HEK293 (cell line): Measurements from ENCODE around the gene KIZ.

ENCODE experiments used
- GFI1B ChIP-seq: fragments of 450-650 bp; formaldehyde crosslinking; IDR thresholded peaks from 2 replicates; pipeline ENCODE4 v1.5.1; 2016; ENCODE audit warnings: missing biosample characterization, missing genetic modification characterization
- ZBTB11 ChIP-seq: fragments of 450-650 bp; formaldehyde crosslinking; conservative IDR thresholded peaks from 2 replicates; pipeline ENCODE4 v1.5.1; 2016; ENCODE audit warnings: low read depth, missing biosample characterization, missing genetic modification characterization
- ZBTB49 ChIP-seq: fragments of 450-650 bp; formaldehyde crosslinking; IDR thresholded peaks from 2 replicates; pipeline ENCODE4 v1.5.1; 2016; ENCODE audit warnings: missing biosample characterization, missing genetic modification characterization, low read depth
- ZNF175 ChIP-seq: fragments of 450-650 bp; formaldehyde crosslinking; IDR thresholded peaks from 2 replicates; pipeline ENCODE4 v1.5.1; 2016; ENCODE audit warnings: missing biosample characterization, missing genetic modification characterization
- ZNF248 ChIP-seq: fragments of 450-650 bp; formaldehyde crosslinking; IDR thresholded peaks from 2 replicates; pipeline ENCODE4 v1.5.1; 2017; ENCODE audit warnings: missing biosample characterization, missing genetic modification characterization
- ZNF274 ChIP-seq, 2 experiments: fragments of 200-500 bp in 1 of 2; fragments of 450-650 bp in 1 of 2; sonication (Bioruptor generic) in 1 of 2; formaldehyde crosslinking in 1 of 2; IDR thresholded peaks; 2 replicates each; pipeline versions ENCODE4 v1.5.1 to v1.6.1; 2014 to 2016; ENCODE audit warnings: borderline replicate concordance in 1 of 2, inconsistent platforms in 1 of 2, low read length in 1 of 2, missing biosample characterization in 1 of 2, missing genetic modification characterization in 1 of 2
- ZNF335 ChIP-seq: fragments of 450-650 bp; formaldehyde crosslinking; conservative IDR thresholded peaks from 2 replicates; pipeline ENCODE4 v1.5.1; 2016; ENCODE audit warnings: missing biosample characterization, missing genetic modification characterization
- ZNF37A ChIP-seq: fragments of 450-650 bp; IDR thresholded peaks from 2 replicates; pipeline ENCODE4 v1.5.1; 2018; ENCODE audit warnings: missing biosample characterization, missing genetic modification characterization
- ZNF433 ChIP-seq: fragments of 450-650 bp; formaldehyde crosslinking; IDR thresholded peaks from 2 replicates; pipeline ENCODE4 v1.5.1; 2016; ENCODE audit warnings: missing biosample characterization, missing genetic modification characterization, low read depth
- ZNF600 ChIP-seq: fragments of 450-650 bp; formaldehyde crosslinking; IDR thresholded peaks from 2 replicates; pipeline ENCODE4 v1.5.1; 2016; ENCODE audit warnings: missing biosample characterization, missing genetic modification characterization
- ZNF660 ChIP-seq: fragments of 450-650 bp; IDR thresholded peaks from 2 replicates; pipeline ENCODE4 v1.5.1; 2018; ENCODE audit warnings: missing biosample characterization, mild to moderate bottlenecking, missing genetic modification characterization
- TF ChIP-seq, protein P1 (sequence below): fragments of 450-650 bp; formaldehyde crosslinking; conservative IDR thresholded peaks from 2 replicates; pipeline ENCODE4 v1.5.1; 2016; ENCODE audit warnings: low read depth, missing biosample characterization, missing genetic modification characterization
- TF ChIP-seq, protein P2 (sequence below): fragments of 450-650 bp; formaldehyde crosslinking; IDR thresholded peaks from 2 replicates; pipeline ENCODE4 v1.5.1; 2016; ENCODE audit warnings: missing biosample characterization, missing genetic modification characterization

- TF ChIP-seq, protein P1, sequence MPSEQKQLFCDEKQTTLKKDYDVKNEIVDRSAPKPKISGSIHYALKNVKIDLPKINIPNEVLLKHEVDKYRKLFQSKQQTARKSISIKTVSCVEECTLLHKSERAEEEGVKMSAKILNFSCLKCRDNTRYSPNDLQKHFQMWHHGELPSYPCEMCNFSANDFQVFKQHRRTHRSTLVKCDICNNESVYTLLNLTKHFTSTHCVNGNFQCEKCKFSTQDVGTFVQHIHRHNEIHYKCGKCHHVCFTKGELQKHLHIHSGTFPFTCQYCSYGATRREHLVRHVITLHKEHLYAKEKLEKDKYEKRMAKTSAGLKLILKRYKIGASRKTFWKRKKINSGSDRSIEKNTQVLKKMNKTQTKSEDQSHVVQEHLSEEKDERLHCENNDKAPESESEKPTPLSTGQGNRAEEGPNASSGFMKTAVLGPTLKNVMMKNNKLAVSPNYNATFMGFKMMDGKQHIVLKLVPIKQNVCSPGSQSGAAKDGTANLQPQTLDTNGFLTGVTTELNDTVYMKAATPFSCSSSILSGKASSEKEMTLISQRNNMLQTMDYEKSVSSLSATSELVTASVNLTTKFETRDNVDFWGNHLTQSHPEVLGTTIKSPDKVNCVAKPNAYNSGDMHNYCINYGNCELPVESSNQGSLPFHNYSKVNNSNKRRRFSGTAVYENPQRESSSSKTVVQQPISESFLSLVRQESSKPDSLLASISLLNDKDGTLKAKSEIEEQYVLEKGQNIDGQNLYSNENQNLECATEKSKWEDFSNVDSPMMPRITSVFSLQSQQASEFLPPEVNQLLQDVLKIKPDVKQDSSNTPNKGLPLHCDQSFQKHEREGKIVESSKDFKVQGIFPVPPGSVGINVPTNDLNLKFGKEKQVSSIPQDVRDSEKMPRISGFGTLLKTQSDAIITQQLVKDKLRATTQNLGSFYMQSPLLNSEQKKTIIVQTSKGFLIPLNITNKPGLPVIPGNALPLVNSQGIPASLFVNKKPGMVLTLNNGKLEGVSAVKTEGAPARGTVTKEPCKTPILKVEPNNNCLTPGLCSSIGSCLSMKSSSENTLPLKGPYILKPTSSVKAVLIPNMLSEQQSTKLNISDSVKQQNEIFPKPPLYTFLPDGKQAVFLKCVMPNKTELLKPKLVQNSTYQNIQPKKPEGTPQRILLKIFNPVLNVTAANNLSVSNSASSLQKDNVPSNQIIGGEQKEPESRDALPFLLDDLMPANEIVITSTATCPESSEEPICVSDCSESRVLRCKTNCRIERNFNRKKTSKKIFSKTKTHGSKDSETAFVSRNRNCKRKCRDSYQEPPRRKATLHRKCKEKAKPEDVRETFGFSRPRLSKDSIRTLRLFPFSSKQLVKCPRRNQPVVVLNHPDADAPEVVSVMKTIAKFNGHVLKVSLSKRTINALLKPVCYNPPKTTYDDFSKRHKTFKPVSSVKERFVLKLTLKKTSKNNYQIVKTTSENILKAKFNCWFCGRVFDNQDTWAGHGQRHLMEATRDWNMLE (tag by site-specific recombination) = no peak
- no peak for TF ChIP-seq ZNF175
- no peak for TF ChIP-seq ZNF660
- TF ChIP-seq, protein P2, sequence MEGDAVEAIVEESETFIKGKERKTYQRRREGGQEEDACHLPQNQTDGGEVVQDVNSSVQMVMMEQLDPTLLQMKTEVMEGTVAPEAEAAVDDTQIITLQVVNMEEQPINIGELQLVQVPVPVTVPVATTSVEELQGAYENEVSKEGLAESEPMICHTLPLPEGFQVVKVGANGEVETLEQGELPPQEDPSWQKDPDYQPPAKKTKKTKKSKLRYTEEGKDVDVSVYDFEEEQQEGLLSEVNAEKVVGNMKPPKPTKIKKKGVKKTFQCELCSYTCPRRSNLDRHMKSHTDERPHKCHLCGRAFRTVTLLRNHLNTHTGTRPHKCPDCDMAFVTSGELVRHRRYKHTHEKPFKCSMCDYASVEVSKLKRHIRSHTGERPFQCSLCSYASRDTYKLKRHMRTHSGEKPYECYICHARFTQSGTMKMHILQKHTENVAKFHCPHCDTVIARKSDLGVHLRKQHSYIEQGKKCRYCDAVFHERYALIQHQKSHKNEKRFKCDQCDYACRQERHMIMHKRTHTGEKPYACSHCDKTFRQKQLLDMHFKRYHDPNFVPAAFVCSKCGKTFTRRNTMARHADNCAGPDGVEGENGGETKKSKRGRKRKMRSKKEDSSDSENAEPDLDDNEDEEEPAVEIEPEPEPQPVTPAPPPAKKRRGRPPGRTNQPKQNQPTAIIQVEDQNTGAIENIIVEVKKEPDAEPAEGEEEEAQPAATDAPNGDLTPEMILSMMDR (tag by site-specific recombination) = no peak
- no peak for TF ChIP-seq ZNF274 (IDR thresholded peaks at IDR 0.05; ENCODE audit: low read length)
- TF ChIP-seq ZNF274 (tag by site-specific recombination; IDR thresholded peaks at IDR 0.05; ENCODE audit: borderline replicate concordance) = no peak
- TF ChIP-seq ZNF600 (tag by site-specific recombination) = no peak
- TF ChIP-seq ZNF248 (tag by site-specific recombination) = no peak
- TF ChIP-seq ZNF433 (tag by site-specific recombination) = no peak
- TF ChIP-seq ZBTB11 (tag by site-specific recombination) = no peak
- TF ChIP-seq ZNF335 (tag by site-specific recombination) = no peak
- no peak for TF ChIP-seq ZBTB49
- no peak for TF ChIP-seq ZNF37A (tag by site-specific recombination)
- no peak for TF ChIP-seq GFI1B (tag by site-specific recombination)
Measured at GRCh38 chr20:21161926-21162325, 36.0 kb downstream of the KIZ start.
